B cell (primary cell): ENCODE data around the gene DCAF4.

Source experiments
- EZH2 ChIP-seq: IDR thresholded peaks from 2 replicates; pipeline ENCODE4 v1.6.1; 2012; ENCODE audit warnings: borderline replicate concordance, low read depth, mild to moderate bottlenecking, moderate library complexity, low read length; ENCODE audit not compliant: insufficient read depth, poor library complexity, severe bottlenecking
- TF ChIP-seq, protein P1 (sequence below): fragments of 200-600 bp; IDR thresholded peaks from one replicate; pipeline ENCODE4 v1.8.0; 2022; ENCODE audit warnings: antibody characterized with exemption, mild to moderate bottlenecking

GRCh38 chr14:72879431-72879830, 46.8 kb upstream of the DCAF4 start:
- TF ChIP-seq, protein P1, sequence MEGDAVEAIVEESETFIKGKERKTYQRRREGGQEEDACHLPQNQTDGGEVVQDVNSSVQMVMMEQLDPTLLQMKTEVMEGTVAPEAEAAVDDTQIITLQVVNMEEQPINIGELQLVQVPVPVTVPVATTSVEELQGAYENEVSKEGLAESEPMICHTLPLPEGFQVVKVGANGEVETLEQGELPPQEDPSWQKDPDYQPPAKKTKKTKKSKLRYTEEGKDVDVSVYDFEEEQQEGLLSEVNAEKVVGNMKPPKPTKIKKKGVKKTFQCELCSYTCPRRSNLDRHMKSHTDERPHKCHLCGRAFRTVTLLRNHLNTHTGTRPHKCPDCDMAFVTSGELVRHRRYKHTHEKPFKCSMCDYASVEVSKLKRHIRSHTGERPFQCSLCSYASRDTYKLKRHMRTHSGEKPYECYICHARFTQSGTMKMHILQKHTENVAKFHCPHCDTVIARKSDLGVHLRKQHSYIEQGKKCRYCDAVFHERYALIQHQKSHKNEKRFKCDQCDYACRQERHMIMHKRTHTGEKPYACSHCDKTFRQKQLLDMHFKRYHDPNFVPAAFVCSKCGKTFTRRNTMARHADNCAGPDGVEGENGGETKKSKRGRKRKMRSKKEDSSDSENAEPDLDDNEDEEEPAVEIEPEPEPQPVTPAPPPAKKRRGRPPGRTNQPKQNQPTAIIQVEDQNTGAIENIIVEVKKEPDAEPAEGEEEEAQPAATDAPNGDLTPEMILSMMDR: no peak
- TF ChIP-seq EZH2: no peak
